Right lobe of liver (tissue), 6 donors: ENCODE data around the gene SNAPC2. TPM values are rescaled to one million over a fixed set of nuclear protein-coding genes. Genes with fewer than 3 reads are reported as not detected.

Source experiments
- ATAC-seq, 4 donors: fragments of 200-7000 bp; cut with Tn5 transposase; one replicate each; pipeline ENCODE4 v1.9.1; 2020; ENCODE audit warnings: mild to moderate bottlenecking in 4 of 4, moderate library complexity in 4 of 4
- DNase-seq, 3 donors: peaks; one replicate each; pipeline ENCODE4 v3.0.0-alpha.2; 2020
- H3K27ac ChIP-seq, 3 donors: fragments of 200-600 bp; one replicate each; pipeline ENCODE4 v1.8.0; 2022
- H3K27me3 ChIP-seq, 2 donors: fragments of 200-600 bp; one replicate each; pipeline ENCODE4 v1.8.0; 2022
- H3K36me3 ChIP-seq, 4 donors: fragments of 200-600 bp; sonication (generic) in 1 of 4; one replicate each; pipeline versions ENCODE4 v1.5.1 to v1.8.0; 2017 to 2022; ENCODE audit warnings: control low read depth in 1 of 4
- H3K4me1 ChIP-seq, 4 donors: fragments of 200-600 bp; sonication (generic) in 1 of 4; one replicate each; pipeline versions ENCODE4 v1.5.1 to v1.8.0; 2017 to 2022; ENCODE audit warnings: control low read depth in 1 of 4
- H3K4me3 ChIP-seq, 3 donors: fragments of 200-600 bp; one replicate each; pipeline ENCODE4 v1.8.0; 2022
- H3K9me3 ChIP-seq, 4 donors: fragments of 200-600 bp; sonication (generic) in 1 of 4; one replicate each; pipeline versions ENCODE4 v1.5.1 to v1.8.0; 2017 to 2022; ENCODE audit warnings: control low read depth in 1 of 4
- CTCF ChIP-seq, 4 donors: fragments of 200-600 bp in 3 of 4; fragments of 450-650 bp in 1 of 4; IDR thresholded peaks; one replicate each; pipeline versions ENCODE4 v1.5.1 to v1.8.0; 2016 to 2022; ENCODE audit warnings: antibody characterized with exemption in 4 of 4, mild to moderate bottlenecking in 2 of 4
- POLR2A ChIP-seq: fragments of 450-650 bp; IDR thresholded peaks from one replicate; pipeline ENCODE4 v1.6.1; 2017; ENCODE audit warnings: antibody characterized with exemption, mild to moderate bottlenecking
- WGBS: methylation state at CpG from one replicate; pipeline ENCODE4 v1.1.6; 2018; ENCODE audit warnings: low coverage, low lambda C conversion rate; ENCODE audit not compliant: insufficient coverage; ENCODE audit errors: missing lambda C conversion rate; 5-methylcytosine and 5-hydroxymethylcytosine counted together
- intact Hi-C, 2 donors: fragments of 100-400 bp; cut with DNase I; formaldehyde crosslinking; loops; one replicate each; pipeline versions ENCODE4 v1.11.2 to v1.14.1; 2022
- total RNA-seq, 6 experiments: library from RNA; depleted of rRNA in 2 of 6; stranded (reverse); fragments of >200 nt in 2 of 6; fragmentation: NEBNext Ultra II Directional in 3 of 6; extraction: Animal tissue kit (Norgen Biotek cat#: 25700) in 3 of 6; gene quantifications; one replicate each; pipeline versions ENCODE4 v1.1.0 to v1.2.4, GENCODE V29; 2016 to 2023
- donor health status: DM: no; HTN: yes; CAD: no.
- donor health status: DM: no; HTN: no; CAD: no.
- donor health status: DM: no; HTN: no; CAD: no.
- donor health status: DM: no; HTN: yes; CAD: no.
- donor health status: DM: no; HTN: yes; CAD: no.

Gene SNAPC2
- total RNA-seq, 6 experiments from 2014 or later: 3.5 to 7.8 (median 5.2) TPM

- H3K9me3 ChIP-seq: no peaks in the 10 kb centered on the region
- intact Hi-C loops: no loop called here
- H3K4me1 ChIP-seq: peaks cover 0 to 9% (median 0%) of the 10 kb centered on the region in 4 donors
- H3K36me3 ChIP-seq: peaks cover 0 to 68% (median 40%) of the 10 kb centered on the region in 4 donors
- H3K27ac ChIP-seq: no peak overlapping the region
- TF ChIP-seq CTCF (IDR thresholded peaks at IDR 0.05) (no peak), POLR2A (no peak)
- H3K27me3 ChIP-seq: no peaks in the 10 kb centered on the region
- H3K4me3 ChIP-seq: no peak overlapping the region
- WGBS: 83% methylated on average over 1 of the region's 32 CpGs
- ATAC-seq (no peak), DNase-seq (no peak)
Measured at GRCh38 chr19:7932276-7932929, 12.3 kb downstream of the SNAPC2 start.

- ATAC-seq: no peak
Measured at GRCh38 chr19:7932930-7933300, 12.8 kb downstream of the SNAPC2 start.

GRCh38 chr19:7933411-7933810 is 13.3 kb downstream of the SNAPC2 start:
- H3K9me3 ChIP-seq: no peaks in the 10 kb centered on the region
- TF ChIP-seq CTCF (IDR thresholded peaks at IDR 0.05) (peak in 3 of 4 donors; percentile 6 to 15 (median 13)), POLR2A (no peak)
- no peak overlapping the region for H3K27ac ChIP-seq
- DNase-seq: no peak
- intact Hi-C loops: no loop called here
- H3K4me3 ChIP-seq: no peak overlapping the region
- no peaks in the 10 kb centered on the region for H3K27me3 ChIP-seq
- WGBS: 89% methylated on average over 3 of the region's 14 CpGs
- ATAC-seq: no peak
- H3K4me1 ChIP-seq: peaks cover 0 to 9% (median 0%) of the 10 kb centered on the region in 4 donors
- H3K36me3 ChIP-seq: peaks cover 0 to 76% (median 44%) of the 10 kb centered on the region in 4 donors

More at GRCh38 chr19:7932930-7933300, 12.8 kb downstream of the SNAPC2 start:
- no peak overlapping the region for H3K27ac ChIP-seq
- no peaks in the 10 kb centered on the region for H3K27me3 ChIP-seq
- H3K9me3 ChIP-seq: no peaks in the 10 kb centered on the region
- H3K4me3 ChIP-seq: no peak overlapping the region
- intact Hi-C loops: no loop called here
- H3K4me1 ChIP-seq: peaks cover 0 to 9% (median 0%) of the 10 kb centered on the region in 4 donors
- WGBS: no CpG with 5 or more reads among the region's 10 CpGs
- H3K36me3 ChIP-seq: peaks cover 0 to 73% (median 42%) of the 10 kb centered on the region in 4 donors
- no peak for DNase-seq
- TF ChIP-seq CTCF (IDR thresholded peaks at IDR 0.05): no peak
- no peak for TF ChIP-seq POLR2A

- no peaks in the 10 kb centered on the region for H3K9me3 ChIP-seq
- no peak overlapping the region for H3K27ac ChIP-seq
- H3K36me3 ChIP-seq: peaks cover 0 to 76% (median 46%) of the 10 kb centered on the region in 4 donors
- no peak overlapping the region for H3K4me3 ChIP-seq
- ATAC-seq (no peak), DNase-seq (peak in 1 of 3 donors; percentile 47)
- intact Hi-C loops: no loop called here
- 90% methylated on average over 13 of the region's 55 CpGs for WGBS
- TF ChIP-seq POLR2A (no peak), CTCF (IDR thresholded peaks at IDR 0.05) (no peak)
- H3K4me1 ChIP-seq: peaks cover 0 to 9% (median 0%) of the 10 kb centered on the region in 4 donors
- no peaks in the 10 kb centered on the region for H3K27me3 ChIP-seq
Measured at GRCh38 chr19:7933828-7934725, 13.9 kb downstream of the SNAPC2 start.
